Measurements from ENCODE around the gene FNDC10.

The FNDC10 gene

GRCh38 chr1:1617516-1617915, 17.6 kb upstream of the FNDC10 start:
- no peak overlapping the region for H3K4me3 ChIP-seq (ENCODE audit: low read depth, low read length)
- DNase-seq = no peak

GRCh38 chr1:1616838-1617237, 16.9 kb upstream of the FNDC10 start:
- TF ChIP-seq CTCF (IDR thresholded peaks at IDR 0.05; ENCODE audit: low read depth, low read length) = no peak
- no peaks in the 10 kb centered on the region for H3K27me3 ChIP-seq
- no peaks in the 10 kb centered on the region for H3K9me3 ChIP-seq
- DNase-seq = peak; percentile 11
- H3K4me3 ChIP-seq (ENCODE audit: low read depth, low read length) = peak overlapping the region; percentile 74
- H3K36me3 ChIP-seq = no peaks in the 10 kb centered on the region
- H3K4me1 ChIP-seq = no peaks in the 10 kb centered on the region

More at GRCh38 chr1:1617516-1617915, 17.6 kb upstream of the FNDC10 start:
- no peaks in the 10 kb centered on the region for H3K9me3 ChIP-seq
- no peak for TF ChIP-seq CTCF (IDR thresholded peaks at IDR 0.05; ENCODE audit: low read depth, low read length)
- no peaks in the 10 kb centered on the region for H3K4me1 ChIP-seq
- no peaks in the 10 kb centered on the region for H3K36me3 ChIP-seq
- no peaks in the 10 kb centered on the region for H3K27me3 ChIP-seq

- DNase-seq = peak; percentile 48
- TF ChIP-seq CTCF (IDR thresholded peaks at IDR 0.05; ENCODE audit: low read depth, low read length) = no peak
- no peaks in the 10 kb centered on the region for H3K27me3 ChIP-seq
- H3K36me3 ChIP-seq = no peaks in the 10 kb centered on the region
- H3K4me3 ChIP-seq (ENCODE audit: low read depth, low read length) = peak overlapping the region; percentile 74
- H3K9me3 ChIP-seq = no peaks in the 10 kb centered on the region
- H3K4me1 ChIP-seq = no peaks in the 10 kb centered on the region
Observed at GRCh38 chr1:1616045-1616790, 16.3 kb upstream of the FNDC10 start.

GRCh38 chr1:1615256-1616044, 15.5 kb upstream of the FNDC10 start, which contains the start of gene MIB2:
MIB2 (plus strand) TSS chr1:1615500; CDS start chr1:1623453, 7,953 bp downstream.
- peak; percentile 99 for DNase-seq
- H3K27me3 ChIP-seq = no peaks in the 10 kb centered on the region
- H3K9me3 ChIP-seq = no peaks in the 10 kb centered on the region
- H3K4me3 ChIP-seq (ENCODE audit: low read depth, low read length) = peak within 1 kb of the TSS; percentile 74
- no peaks in the 10 kb centered on the region for H3K4me1 ChIP-seq
- H3K36me3 ChIP-seq = no peaks in the 10 kb centered on the region
- TF ChIP-seq CTCF (IDR thresholded peaks at IDR 0.05; ENCODE audit: low read depth, low read length) = no peak

GRCh38 chr1:1614954-1615255, 15.0 kb upstream of the FNDC10 start:
- peaks cover 4% of the 10 kb centered on the region; the same call in 1 of the 2 replicates for H3K4me1 ChIP-seq

More at GRCh38 chr1:1614954-1615255, 15.0 kb upstream of the FNDC10 start:
- no peaks in the 10 kb centered on the region for H3K27me3 ChIP-seq
- no peaks in the 10 kb centered on the region for H3K9me3 ChIP-seq
- peak overlapping the region; percentile 74 for H3K4me3 ChIP-seq (ENCODE audit: low read depth, low read length)
- DNase-seq = no peak
- no peak for TF ChIP-seq CTCF (IDR thresholded peaks at IDR 0.05; ENCODE audit: low read depth, low read length)
- H3K36me3 ChIP-seq = no peaks in the 10 kb centered on the region
